Fibroblast of skin of abdomen (primary cell): ENCODE results near the gene ACSF3.
A peak's percentile ranks its signal among the peaks of the same experiment; 100 is the strongest.
"Not testable (repeated sequence)": the region's sequence is repeated elsewhere in the genome, so short reads cannot be mapped to it uniquely, and the experiment has no call there.

Source experiments
- DNase-seq: peaks from one replicate; pipeline ENCODE4 v3.0.0-alpha.2; 2013

Gene ACSF3

DNA sequence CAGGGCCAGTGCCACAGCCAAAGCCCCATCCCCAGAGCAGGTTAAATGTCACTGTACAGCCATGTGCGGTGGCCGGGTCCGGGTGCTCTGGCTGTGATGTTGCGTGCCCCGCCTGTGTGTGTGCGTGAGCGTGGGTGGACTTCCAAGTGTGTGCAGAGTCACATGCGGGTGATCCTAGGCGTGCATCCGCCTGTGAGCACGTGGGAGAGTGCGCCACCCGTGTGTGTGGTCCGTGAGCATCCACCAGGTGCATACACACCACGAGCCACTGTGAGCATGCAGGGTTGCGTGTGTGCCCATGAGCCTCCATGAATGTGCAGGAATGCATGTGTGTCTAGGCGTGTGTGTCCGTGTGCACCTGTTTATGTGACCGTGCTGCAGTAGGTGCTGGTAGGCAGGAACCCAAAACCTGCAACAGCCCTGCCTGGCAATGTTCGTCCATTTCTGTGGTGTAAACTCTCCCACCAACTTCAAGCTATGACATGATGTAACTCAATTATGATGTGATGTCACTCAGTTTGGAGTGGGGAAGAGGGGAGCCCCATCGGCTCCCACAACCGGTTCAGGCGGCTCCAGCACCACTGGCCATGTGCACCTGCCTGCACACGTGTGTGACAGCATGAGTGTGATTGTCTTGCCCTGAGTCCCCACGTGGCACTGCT is 37.6 kb upstream of the ACSF3 start:
- no peak for DNase-seq

DNA sequence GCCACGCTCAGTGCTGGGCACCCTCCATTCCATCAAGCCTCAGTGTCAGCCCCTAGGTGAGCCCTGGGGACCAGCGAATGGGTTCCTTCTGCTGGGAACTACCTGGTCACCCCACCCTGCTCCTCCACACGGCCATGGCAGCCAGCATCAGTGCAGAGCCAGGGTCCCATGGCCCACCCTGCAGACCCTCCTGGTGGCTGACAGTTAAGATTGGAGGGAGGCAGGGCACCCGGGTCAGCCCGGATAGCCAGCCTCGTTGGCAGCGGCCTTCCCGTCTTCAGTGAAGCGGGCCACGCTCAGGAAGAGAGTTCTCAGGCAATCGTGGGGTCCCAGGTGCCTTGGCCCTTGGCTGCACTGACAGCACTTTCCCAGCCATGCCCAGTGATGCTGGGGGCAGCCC is 37.1 kb upstream of the ACSF3 start:
- DNase-seq: no peak

DNA sequence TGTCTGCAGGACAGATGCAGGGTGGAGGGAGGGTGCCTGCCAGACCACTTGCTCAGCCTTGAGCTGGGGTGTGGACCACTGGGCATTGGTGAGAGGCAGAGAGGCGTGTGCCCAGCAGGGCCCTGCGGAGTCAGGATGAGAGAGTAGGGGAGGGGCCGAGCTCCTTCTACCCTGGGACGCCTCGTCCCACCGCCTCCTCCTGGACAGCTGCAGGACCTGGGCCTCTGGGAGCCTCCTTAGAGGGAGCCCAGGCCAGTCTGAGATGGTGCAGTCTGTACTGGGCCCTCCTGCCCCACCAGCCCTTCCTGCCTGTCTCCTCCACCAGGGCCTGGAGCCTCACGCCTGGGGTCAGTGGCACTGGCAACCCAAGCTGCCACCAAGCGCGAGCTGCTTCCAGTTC is 35.9 kb upstream of the ACSF3 start:
- no peak for DNase-seq

DNA sequence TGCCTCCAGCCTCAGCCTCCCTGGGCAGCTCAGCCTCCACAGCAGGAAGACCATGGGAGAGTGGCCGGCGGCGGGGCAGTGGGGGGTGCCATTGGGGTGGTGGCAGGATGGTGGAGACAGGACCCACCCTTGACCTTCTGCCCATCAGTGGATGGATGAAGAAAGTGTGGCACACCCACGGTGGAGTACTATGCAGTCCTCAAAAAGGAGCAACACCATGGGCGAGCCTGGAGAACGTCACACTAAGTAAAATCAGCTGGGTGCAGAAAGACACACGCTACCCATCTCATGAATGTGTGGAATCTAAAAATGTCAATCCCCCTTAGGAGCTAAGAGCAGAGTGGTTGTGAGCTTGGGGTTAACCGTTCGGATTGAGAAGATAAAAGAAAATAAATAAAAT is 34.8 kb upstream of the ACSF3 start:
- DNase-seq: no peak

DNA sequence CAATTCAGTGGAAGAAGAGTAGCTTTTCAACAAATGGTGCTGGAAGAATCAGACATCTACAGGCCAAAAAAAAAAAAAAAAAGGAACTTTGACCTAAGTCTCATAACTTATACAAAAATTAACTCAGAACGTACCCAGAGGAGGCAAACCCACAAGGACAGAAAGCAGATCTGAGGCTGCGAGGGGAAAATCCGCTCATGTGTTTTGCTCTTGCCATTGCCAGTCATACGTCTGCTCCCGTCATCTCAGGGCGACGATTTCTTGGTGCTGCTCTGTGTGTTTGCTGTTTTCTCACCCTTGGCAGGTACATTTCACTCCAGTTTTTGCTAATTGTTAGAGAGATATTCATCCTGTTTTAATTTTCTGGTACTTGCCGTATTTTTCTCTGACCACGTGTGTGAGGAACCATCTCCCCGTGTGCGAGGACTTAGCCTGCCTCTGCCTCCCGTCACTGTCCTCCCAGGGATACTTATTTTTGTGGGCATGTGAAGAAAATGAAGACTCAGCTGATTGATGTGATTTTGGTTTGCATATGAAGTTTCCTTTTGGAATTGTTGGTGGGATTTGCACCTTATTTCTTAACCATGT is 33.4 kb upstream of the ACSF3 start:
- no peak for DNase-seq

DNA sequence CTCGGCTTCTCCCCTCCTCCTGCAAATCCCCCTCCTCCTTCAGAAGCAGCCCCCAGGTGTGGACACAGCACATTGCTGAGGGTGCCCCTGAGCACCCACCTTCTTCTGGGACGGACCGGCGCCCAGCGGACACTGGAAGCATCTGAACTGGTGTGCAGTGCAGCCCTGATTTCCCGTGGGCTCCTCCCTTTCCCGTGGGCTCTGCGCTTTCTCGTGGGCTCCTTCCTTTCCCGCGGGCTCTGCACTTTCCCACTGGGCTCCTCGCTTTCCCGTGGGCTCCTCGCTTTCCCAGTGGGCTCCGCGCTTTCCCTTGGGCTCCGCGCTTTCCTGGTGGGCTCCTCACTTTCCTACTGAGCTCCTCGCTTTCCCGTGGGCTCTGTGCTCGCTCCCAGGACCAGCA is 32.6 kb upstream of the ACSF3 start:
- no peak for DNase-seq

DNA sequence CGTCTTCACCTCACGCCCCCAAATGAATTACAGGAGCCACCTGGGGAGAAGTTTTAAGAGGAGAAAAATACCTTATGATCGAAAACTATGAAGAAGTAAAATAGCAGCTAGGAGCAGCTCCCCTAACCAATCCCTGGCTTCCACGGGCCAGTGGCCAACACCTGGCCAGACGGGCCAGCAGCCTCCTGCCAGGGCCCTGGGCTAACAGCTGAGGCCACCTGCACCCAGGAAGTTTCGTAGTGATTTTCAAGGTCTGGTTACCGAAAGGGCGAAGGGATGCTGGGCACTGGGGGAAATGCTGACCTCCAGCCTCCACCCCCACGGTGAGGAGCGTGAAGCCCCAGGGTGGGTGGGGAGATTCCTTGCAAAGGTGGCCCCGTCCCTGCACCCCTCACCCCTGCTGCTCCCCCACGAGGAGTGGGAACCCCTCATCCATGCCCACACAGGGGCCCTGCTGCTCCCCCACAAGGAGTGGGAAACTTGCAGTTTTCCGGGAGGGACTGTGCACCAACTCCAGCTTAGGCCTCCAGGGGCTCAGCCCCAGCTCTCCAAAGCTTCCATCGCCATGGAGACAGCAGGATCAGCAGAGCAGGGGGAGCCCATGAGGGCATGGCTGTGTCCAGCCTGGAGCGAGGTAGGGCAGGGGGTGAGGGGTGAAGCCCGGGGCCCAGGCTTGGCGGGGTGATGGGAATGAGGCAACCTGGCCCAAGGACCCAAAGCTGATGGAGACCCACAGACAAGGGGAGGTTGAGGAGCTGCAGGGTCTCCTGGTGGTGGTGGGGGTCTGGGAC is 31.9 kb upstream of the ACSF3 start:
- no peak for DNase-seq

DNA sequence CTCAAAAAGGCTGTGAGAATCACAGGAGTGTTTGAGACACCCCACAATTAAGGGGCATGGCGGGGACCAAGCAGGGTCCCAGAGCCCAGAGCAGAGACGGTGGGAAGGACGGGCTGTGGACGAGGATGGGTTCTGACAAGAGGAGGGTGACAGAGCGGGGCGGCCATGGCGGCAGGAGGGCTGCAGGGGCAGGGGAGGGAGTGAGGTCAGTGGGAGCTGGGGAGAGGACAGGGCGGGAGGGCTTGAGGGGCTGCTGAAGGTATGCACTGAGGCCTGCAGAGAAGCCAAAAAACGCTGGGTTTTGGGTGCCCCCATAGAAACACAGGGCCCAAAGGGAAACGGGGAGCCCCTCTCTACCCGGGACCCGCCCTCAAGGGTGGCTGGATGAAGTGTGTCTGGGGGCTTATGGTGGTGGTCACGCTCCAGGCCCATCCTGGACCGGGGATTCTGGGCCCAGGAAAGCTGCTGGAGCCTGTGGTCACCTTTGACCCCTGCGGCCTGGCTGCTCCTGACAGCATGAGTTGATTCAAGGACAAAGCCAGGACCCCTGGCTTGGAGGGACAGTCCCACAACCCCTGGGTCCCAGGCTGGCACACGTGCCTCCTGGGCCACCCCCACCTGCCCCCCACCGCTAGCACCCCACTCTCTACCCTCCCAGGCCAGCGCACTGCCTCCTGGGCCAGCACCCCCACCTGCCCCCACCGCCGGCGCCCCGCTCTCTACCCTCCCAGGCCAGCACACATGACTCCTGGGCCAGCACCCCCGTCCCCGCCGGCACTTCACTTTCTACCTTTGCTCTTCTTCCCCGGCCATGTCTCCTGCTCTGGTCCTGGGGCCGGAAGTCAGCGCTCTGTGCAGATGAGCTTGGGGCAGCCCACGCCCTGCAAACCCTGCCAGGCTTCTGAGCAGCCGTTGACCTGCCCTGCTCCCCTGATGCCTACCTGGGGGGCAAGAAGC is 31.0 kb upstream of the ACSF3 start:
- no peak for DNase-seq

DNA sequence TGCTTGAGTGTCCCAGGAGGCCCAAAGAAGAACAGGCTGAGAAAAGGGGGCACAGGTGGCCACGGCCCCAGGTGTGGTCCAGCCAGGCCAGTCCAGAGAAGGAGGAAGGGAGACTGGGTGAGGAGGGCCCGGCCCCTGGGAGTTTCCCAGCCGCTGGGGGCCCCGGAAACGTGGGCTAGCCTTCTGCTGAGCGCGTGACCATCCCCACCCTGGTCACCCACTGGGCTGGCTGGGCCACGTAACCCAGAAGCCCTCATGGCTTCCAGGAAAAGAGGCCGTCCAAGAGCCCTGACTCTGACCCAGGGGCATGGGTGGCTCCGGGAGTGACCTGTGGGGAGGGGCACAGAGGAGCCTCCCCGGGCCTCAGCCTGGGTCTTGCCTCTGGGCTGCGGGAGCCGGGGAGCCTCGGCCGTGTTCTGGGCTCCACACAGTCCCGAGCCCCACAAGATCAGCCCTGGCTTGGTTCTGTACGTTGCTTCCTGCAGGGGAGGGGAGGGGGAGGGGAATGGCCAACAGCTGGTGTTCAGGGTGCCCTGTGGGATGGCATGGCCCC is 29.8 kb upstream of the ACSF3 start:
- DNase-seq: no peak

DNA sequence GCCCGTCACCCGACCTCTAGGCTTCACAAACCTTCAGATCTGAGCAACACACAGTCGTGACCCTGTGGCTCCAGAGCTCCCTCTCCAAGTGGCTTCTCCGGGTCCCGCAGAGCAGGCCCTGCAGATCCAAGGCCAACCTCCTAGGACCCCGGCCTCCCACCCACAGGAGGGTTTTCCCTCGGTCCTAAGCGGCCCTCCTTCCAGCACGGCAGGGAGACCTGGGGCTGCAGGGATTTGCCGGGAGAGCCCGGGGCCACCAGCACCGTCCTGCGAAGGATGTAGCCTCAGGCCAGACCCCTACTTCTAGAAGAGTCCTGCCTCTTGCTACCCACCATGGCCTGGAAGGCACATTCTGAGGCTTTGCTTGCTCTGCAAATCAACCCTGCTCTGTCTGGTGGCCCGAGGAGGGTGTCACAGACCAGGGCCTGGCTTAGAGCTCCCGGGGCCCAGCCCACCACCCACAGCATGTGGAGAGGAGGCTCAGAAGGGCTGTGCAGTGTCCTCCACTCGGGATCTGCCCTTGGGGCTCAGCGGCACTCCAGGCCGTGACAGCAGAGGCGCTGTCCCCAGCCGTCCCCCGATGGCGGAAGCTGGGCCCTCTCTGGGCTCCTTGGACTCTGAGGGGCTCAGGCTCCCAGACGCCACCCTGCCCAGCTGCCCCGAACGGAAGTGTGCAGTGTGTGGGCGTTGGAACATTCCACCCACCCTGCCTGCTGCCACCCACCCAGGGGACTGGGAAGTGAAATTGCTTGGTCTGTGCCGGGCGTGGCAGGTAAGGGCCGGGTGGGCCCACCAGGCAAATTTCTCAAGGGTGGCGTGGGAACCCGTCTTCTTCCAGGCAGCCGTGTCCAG is 28.8 kb upstream of the ACSF3 start:
- DNase-seq: no peak

DNA sequence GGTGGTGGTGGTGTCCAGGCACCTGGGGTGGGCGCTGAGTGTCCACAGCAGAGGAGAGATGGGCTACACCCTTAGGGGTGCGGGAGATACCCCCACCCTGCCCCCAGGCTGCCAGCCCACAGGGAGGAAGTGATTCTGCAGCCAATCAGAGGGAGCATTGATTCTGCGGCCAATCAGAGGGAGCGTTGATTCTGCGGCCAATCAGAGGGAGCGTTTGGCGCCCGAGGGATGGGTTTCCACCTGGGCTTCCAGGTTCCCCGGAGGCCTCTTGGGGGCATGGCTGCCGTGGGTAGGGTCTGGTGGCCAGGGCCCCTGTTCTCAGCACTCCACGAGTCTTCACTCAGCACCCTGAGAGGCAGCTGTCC is 28.2 kb upstream of the ACSF3 start:
- DNase-seq: no peak

DNA sequence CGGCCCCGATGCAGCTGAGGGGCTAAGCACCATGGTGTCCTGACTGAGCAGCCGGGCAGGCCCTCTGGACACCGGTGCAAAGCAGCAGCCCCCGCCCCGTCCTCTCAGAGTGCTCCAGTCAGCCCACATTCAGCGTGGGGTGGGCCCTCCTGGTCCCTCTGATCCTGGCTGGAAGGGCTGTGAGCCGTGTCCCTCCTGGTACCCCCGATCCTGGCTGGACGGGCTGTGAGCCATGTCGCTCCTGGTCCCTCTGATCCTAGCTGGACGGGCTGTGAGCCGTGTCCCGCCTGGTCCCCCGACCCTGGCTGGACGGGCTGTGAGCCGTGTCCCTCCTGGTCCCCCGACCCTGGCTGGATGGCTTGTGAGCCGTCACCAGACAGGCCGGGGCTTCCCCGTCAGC is 26.9 kb upstream of the ACSF3 start:
- DNase-seq: no peak

DNA sequence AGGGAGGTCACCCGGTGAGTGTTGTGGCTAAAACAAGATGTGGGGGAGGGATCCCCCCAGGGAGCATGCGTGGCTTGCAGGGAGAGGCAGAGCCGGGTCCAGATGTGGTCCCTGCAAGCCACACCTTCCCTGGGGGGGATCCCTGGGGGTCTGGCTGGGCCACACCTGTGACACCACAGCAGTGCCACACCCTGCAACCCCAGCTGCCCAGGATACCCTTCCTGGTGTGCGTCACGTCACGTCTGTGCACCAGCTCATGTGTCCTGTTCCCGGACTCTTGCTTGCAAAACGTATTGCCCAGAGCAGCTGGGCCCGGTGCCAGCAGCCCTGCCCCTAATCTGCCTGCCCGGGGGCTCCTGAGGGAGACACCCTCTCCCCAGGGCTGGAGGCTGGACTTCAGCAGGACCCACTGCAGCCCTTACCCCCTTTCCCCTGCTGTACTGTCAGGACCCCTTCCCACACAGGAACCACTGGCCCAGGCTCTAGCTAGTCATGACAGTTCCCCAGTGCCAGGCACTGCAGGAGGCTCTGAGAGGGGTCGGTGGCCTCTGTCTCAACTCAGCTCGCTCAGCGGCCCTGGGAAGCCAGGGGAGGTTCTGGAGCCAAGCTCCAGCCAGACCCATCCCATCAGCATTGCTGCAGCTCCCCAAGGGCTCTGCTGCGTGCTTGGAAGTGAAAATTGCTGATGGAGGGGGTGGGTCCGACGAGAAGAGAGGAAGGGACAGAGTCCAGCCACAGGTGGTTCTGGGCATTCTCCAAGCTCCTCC is 25.8 kb upstream of the ACSF3 start:
- no peak for DNase-seq

DNA sequence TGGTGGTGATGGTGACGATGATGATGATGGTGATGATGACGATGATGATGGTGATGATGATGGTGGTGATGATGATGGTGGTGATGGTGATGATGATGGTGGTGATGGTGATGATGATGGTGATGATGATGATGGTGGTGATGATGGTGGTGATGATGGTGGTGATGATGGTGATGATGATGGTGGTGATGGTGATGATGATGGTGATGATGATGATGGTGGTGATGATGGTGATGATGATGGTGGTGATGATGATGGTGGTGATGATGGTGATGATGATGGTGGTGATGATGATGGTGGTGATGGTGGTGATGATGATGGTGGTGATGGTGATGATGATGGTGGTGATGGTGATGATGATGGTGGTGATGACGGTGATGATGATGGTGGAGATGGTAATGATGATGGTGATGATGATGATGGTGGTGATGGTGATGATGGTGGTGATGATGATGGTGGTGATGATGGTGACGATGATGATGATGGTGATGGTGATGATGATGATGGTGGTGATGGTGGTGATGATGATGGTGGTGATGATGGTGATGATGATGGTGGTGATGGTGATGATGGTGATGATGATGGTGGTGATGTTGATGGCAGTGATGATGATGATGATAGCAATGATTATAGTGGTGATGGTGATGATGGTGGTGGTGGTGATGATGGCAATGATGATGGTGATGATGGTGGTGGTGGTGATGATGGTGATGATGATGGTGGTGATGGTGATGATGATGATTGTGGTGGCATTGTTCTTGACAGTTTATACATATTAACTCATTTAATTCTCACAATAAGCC is 24.6 kb upstream of the ACSF3 start:
- DNase-seq: not testable (repeated sequence)

DNA sequence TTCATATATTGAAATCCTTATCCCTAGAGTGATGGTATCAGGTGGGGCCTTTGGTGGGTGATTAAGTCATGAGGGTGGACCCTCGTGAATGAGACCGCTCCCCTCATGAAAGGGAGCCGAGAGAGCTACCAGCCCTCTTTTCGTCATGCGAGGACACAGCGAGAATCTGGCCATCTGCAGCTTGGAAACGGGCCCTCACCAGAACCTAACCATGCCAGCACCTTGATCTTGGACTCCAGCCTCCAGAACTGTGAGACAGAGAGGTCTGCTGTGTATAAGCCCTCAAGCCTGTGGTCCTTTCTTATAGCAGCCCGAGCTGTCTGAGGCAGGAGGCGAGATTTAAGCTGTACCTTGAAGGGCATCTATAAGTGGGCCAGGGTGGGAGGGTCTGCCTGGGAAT is 23.7 kb upstream of the ACSF3 start:
- no peak for DNase-seq

DNA sequence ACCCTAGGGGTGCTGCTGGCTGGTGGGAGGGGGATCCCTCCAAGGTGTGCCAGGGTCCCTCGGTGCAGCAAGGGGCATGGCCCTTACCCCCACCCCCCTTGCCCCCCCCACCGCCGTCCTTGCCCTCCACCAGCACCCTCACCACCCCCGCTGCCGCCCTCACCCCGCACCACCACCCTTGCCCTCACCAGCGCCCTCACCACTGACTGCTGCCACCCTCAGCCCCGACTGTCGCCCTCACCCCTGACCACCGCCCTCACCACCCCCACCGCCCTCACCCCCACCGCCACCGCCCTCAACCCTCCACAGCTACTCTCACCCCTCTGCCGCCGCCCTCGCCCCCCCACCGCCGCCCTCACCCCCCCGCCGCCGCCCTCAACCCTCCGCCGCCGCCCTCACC is 23.1 kb upstream of the ACSF3 start:
- no peak for DNase-seq

DNA sequence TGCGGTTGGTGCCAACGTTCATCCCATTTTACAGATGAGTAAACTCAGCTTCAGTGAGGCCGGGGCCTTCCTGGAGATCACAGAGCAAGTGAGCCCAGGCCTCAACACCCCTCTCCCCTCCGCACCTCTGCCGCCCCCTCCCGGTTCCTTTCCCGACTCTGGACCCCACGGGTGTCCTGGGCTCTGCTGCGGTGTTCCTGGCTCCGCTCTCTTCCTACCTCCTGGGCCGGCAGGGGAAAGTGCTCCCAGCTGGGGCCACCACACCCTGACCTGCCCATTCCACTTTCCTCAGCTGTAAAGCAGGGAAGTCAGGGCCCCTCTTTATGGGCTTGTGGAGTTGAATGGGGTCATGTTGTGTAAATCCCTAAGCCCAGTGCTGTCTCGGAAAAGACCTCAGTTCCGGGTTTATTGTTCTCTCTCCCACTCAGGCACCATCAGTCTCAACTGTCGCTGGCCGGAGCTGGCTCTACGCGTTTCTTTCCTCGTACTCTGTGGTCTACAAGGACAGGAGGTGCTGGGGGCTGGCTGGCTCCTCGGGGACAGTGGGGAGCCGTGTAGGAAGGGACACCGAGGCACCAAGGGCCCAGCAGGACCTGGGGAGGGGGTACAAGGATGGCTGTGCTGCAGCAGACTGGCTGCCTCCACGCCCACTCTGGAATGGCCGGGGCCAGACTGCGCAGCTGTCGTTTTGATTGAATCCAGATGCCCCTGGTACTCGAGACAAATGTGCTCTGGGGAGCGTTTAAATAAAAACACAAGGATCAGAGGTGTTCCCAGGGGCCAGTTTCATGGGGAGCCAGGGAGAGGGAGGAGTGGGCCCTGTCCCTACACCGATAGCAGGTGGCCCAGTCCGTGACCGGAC is 21.7 kb upstream of the ACSF3 start:
- DNase-seq: peak; percentile 48

DNA sequence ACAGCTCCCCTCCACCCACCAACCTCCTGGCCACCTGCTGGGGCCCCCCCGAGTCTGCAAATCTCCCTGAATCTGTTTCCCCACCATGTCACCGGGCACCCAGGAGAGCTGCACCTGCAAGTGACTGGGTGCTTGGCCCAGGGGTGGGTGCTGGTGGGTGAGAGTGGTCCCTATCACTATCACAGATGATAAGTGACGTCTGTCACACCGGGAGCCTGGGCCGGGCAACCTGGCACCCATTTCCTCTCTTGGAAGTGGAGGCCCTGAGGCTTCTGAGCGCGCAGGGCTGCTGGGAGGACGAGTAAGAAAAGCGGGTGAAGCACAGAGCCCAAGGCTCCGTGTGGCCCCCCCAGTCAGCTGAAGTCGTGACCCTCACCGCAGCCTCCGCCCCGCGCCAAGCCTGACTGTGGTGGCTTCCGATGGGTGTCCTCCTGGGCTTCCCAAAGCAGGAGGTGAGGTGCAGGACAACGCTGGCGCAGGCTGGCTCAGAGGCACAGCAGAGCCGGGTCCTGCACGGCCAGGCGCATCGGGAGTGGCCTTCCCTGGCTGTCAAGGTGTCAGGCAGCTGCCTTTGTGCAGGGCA is 21.0 kb upstream of the ACSF3 start:
- DNase-seq: no peak
